HepG2 (cell line): ENCODE measurements around the gene EPN2. TPM values are rescaled to one million over a fixed set of nuclear protein-coding genes. Genes with fewer than 3 reads are reported as not detected.

Source experiments
- AKAP8 ChIP-seq: sonication (generic); formaldehyde crosslinking; IDR thresholded peaks from 2 replicates; pipeline ENCODE4 v1.5.1; 2020; ENCODE audit warnings: mild to moderate bottlenecking, missing genetic modification reagents
- ARID2 ChIP-seq: sonication (generic); formaldehyde crosslinking; IDR thresholded peaks from 2 replicates; pipeline ENCODE4 v1.8.1; 2022; ENCODE audit warnings: mild to moderate bottlenecking, missing genetic modification reagents, borderline replicate concordance
- FOSL1 ChIP-seq: sonication (generic); formaldehyde crosslinking; IDR thresholded peaks from 2 replicates; pipeline ENCODE4 v1.9.0; 2021; ENCODE audit warnings: missing genetic modification reagents, borderline replicate concordance
- IRF2 ChIP-seq: IDR thresholded peaks from 2 replicates; pipeline ENCODE4 v1.6.1; 2018; ENCODE audit warnings: missing genetic modification reagents, missing compliant biosample characterization
- MYC ChIP-seq: sonication (generic); formaldehyde crosslinking; IDR thresholded peaks from 2 replicates; pipeline ENCODE4 v1.9.0; 2021; ENCODE audit warnings: missing genetic modification reagents, borderline replicate concordance
- NPAS2 ChIP-seq: sonication (generic); formaldehyde crosslinking; IDR thresholded peaks from 2 replicates; pipeline ENCODE4 v1.8.0; 2022; ENCODE audit warnings: mild to moderate bottlenecking, missing genetic modification reagents, borderline replicate concordance
- POLR2AphosphoS2 ChIP-seq: IDR thresholded peaks from 2 replicates; pipeline ENCODE4 v1.6.1; 2011; ENCODE audit warnings: low read depth, low read length, improper control_type of control experiment
- RORA ChIP-seq: sonication (generic); formaldehyde crosslinking; IDR thresholded peaks from 2 replicates; pipeline ENCODE4 v1.5.0; 2020; ENCODE audit warnings: mild to moderate bottlenecking, missing genetic modification reagents, moderate library complexity
- RXRB ChIP-seq: IDR thresholded peaks from 2 replicates; pipeline ENCODE4 v1.6.1; 2016; ENCODE audit warnings: borderline replicate concordance, missing genetic modification reagents, missing compliant biosample characterization
- SATB2 ChIP-seq: sonication (generic); formaldehyde crosslinking; IDR thresholded peaks from 2 replicates; pipeline ENCODE4 v1.5.0; 2020; ENCODE audit warnings: missing genetic modification reagents
- SKI ChIP-seq: fragments of 450-650 bp; IDR thresholded peaks from one replicate; pipeline ENCODE4 v1.6.1; 2018; ENCODE audit warnings: mild to moderate bottlenecking; ENCODE audit not compliant: partially characterized antibody
- ZFP36L2 ChIP-seq: sonication (generic); formaldehyde crosslinking; IDR thresholded peaks from 2 replicates; pipeline ENCODE4 v1.4.0; 2020; ENCODE audit warnings: missing genetic modification reagents
- ZNF354B ChIP-seq: sonication (generic); formaldehyde crosslinking; IDR thresholded peaks from 2 replicates; pipeline ENCODE4 v1.8.0; 2022; ENCODE audit warnings: mild to moderate bottlenecking, missing genetic modification reagents
- ZNF460 ChIP-seq: sonication (generic); formaldehyde crosslinking; IDR thresholded peaks from 2 replicates; pipeline ENCODE4 v1.5.1; 2020; ENCODE audit warnings: missing genetic modification reagents, mild to moderate bottlenecking, borderline replicate concordance
- ZNF510 ChIP-seq: sonication (generic); formaldehyde crosslinking; IDR thresholded peaks from 2 replicates; pipeline ENCODE4 v1.4.0; 2020; ENCODE audit warnings: low read depth, mild to moderate bottlenecking, missing genetic modification reagents
- ZNF530 ChIP-seq: sonication (generic); formaldehyde crosslinking; IDR thresholded peaks from 2 replicates; pipeline ENCODE4 v1.5.0; 2020; ENCODE audit warnings: low read depth, mild to moderate bottlenecking, missing genetic modification reagents
- ZNF781 ChIP-seq: sonication (generic); formaldehyde crosslinking; IDR thresholded peaks from 2 replicates; pipeline ENCODE4 v1.5.1; 2020; ENCODE audit warnings: borderline replicate concordance, mild to moderate bottlenecking, missing genetic modification reagents; ENCODE audit errors: not compliant biosample characterization
- ZNF782 ChIP-seq: sonication (generic); formaldehyde crosslinking; IDR thresholded peaks from 2 replicates; pipeline ENCODE4 v1.4.0; 2020; ENCODE audit warnings: missing genetic modification reagents, mild to moderate bottlenecking, borderline replicate concordance
- polyA plus RNA-seq, 8 experiments: library from polyadenylated mRNA; depleted of rRNA in 3 of 8; stranded (reverse) in 7 of 8; unstranded in 1 of 8; fragments of >200 nt; fragmentation: Illumina TruSeq in 4 of 8; extraction: Trizol in 4 of 8; gene quantifications; 2 replicates each; pipeline versions ENCODE4 v1.2.1 to v1.2.3, GENCODE V29; 2011 to 2016; ENCODE audit warnings: low read depth in 4 of 8, missing spikeins in 1 of 8, mixed read lengths in 1 of 8; ENCODE audit not compliant: insufficient read depth in 1 of 8
- total RNA-seq, 5 experiments: library from RNA; depleted of rRNA; stranded (reverse); fragments of >200 nt; fragmentation: Illumina TruSeq; extraction: Trizol; gene quantifications; 2 replicates each; pipeline ENCODE4 v1.2.3, GENCODE V29; 2016; ENCODE audit warnings: low read depth in 1 of 5
- TF ChIP-seq, protein P1 (sequence below): sonication (generic); formaldehyde crosslinking; IDR thresholded peaks from 2 replicates; pipeline ENCODE4 v1.4.0; 2020; ENCODE audit warnings: missing genetic modification reagents
- TF ChIP-seq, protein P2 (sequence below): sonication (generic); formaldehyde crosslinking; IDR thresholded peaks from 2 replicates; pipeline ENCODE4 v1.5.1; 2020; ENCODE audit warnings: missing genetic modification reagents, mild to moderate bottlenecking, borderline replicate concordance
- TF ChIP-seq, protein P3 (sequence below): sonication (generic); formaldehyde crosslinking; IDR thresholded peaks from 2 replicates; pipeline ENCODE4 v1.4.0; 2020; ENCODE audit warnings: missing genetic modification reagents
- TF ChIP-seq, protein P4 (sequence below): sonication (generic); formaldehyde crosslinking; IDR thresholded peaks from 2 replicates; pipeline ENCODE4 v1.4.0; 2020; ENCODE audit warnings: missing genetic modification reagents

Gene EPN2
- total and polyA plus RNA-seq, 2 of the 13 experiments (the other 11 are each of a cell fraction or from before 2014, with no cell fraction given) = 7.8 to 19.2 TPM

DNA sequence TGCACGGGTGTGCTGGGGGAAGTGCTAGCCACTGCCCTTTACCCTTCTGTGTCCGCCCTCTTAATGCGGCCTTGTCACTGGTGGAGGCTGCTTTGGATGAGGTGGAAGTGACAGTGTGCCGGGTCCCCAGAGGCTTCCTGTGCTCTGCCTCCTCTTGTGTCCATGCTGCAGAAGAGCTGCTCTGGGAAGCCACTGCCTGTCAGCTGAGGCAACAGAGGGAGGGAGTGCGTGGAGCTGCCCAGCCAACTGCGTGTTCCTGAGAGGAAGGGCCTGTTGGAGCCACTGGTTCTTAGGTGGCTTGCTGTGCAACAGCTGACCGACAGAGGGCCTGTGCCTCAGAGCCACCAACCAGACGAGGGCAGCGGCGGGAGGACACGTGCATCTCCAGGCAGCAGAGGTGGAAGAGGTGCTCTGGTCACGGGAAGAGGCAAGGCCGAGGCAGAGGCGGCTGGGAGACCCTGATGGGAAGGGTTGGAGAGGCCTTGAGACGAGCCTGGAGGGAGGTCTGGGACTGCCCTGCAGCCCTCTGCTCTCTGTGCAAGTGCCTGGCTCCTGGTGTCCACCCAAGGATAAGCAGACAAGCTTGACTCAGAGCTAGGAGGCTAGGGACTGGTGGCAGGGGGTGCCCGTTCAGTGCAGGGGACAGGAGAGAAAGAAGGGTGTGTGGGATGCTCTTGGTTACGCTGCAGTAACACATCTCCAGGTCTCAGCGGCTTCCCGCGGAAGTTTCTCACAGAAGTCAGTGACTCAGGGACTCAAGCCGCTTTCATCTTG, 100.0 kb downstream of the EPN2 start (continued):
- 0 out of 2 replicates have a peak, but pooled peaks have one; percentile 9 for TF ChIP-seq RXRB (CRISPR knock-in tag)
- no peak for TF ChIP-seq ZNF510 (CRISPR knock-in tag)
- TF ChIP-seq AKAP8 (CRISPR knock-in tag) = peak; percentile 85
- TF ChIP-seq ZNF782 (CRISPR knock-in tag) = no peak
- no peak; the same call in 1 of the 2 replicates for TF ChIP-seq IRF2 (CRISPR knock-in tag)
- TF ChIP-seq, protein P1, sequence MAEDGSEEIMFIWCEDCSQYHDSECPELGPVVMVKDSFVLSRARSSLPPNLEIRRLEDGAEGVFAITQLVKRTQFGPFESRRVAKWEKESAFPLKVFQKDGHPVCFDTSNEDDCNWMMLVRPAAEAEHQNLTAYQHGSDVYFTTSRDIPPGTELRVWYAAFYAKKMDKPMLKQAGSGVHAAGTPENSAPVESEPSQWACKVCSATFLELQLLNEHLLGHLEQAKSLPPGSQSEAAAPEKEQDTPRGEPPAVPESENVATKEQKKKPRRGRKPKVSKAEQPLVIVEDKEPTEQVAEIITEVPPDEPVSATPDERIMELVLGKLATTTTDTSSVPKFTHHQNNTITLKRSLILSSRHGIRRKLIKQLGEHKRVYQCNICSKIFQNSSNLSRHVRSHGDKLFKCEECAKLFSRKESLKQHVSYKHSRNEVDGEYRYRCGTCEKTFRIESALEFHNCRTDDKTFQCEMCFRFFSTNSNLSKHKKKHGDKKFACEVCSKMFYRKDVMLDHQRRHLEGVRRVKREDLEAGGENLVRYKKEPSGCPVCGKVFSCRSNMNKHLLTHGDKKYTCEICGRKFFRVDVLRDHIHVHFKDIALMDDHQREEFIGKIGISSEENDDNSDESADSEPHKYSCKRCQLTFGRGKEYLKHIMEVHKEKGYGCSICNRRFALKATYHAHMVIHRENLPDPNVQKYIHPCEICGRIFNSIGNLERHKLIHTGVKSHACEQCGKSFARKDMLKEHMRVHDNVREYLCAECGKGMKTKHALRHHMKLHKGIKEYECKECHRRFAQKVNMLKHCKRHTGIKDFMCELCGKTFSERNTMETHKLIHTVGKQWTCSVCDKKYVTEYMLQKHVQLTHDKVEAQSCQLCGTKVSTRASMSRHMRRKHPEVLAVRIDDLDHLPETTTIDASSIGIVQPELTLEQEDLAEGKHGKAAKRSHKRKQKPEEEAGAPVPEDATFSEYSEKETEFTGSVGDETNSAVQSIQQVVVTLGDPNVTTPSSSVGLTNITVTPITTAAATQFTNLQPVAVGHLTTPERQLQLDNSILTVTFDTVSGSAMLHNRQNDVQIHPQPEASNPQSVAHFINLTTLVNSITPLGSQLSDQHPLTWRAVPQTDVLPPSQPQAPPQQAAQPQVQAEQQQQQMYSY (CRISPR knock-in tag) = no peak
- no peak for TF ChIP-seq ZNF354B (CRISPR knock-in tag)
- TF ChIP-seq ZFP36L2 (CRISPR knock-in tag) = no peak
- no peak for TF ChIP-seq ZNF460 (CRISPR knock-in tag)
- TF ChIP-seq, protein P2, sequence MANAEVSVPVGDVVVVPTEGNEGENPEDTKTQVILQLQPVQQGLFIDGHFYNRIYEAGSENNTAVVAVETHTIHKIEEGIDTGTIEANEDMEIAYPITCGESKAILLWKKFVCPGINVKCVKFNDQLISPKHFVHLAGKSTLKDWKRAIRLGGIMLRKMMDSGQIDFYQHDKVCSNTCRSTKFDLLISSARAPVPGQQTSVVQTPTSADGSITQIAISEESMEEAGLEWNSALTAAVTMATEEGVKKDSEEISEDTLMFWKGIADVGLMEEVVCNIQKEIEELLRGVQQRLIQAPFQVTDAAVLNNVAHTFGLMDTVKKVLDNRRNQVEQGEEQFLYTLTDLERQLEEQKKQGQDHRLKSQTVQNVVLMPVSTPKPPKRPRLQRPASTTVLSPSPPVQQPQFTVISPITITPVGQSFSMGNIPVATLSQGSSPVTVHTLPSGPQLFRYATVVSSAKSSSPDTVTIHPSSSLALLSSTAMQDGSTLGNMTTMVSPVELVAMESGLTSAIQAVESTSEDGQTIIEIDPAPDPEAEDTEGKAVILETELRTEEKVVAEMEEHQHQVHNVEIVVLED (CRISPR knock-in tag) = peak; percentile 59; the same call in 1 of the 2 replicates
- TF ChIP-seq ARID2 (CRISPR knock-in tag) = peak; percentile 89; the same call in 1 of the 2 replicates
- no peak for TF ChIP-seq POLR2AphosphoS2
- TF ChIP-seq, protein P3, sequence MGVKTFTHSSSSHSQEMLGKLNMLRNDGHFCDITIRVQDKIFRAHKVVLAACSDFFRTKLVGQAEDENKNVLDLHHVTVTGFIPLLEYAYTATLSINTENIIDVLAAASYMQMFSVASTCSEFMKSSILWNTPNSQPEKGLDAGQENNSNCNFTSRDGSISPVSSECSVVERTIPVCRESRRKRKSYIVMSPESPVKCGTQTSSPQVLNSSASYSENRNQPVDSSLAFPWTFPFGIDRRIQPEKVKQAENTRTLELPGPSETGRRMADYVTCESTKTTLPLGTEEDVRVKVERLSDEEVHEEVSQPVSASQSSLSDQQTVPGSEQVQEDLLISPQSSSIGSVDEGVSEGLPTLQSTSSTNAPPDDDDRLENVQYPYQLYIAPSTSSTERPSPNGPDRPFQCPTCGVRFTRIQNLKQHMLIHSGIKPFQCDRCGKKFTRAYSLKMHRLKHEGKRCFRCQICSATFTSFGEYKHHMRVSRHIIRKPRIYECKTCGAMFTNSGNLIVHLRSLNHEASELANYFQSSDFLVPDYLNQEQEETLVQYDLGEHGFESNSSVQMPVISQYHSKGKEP = no peak
- peak; percentile 96 for TF ChIP-seq MYC (CRISPR knock-in tag)
- no peak for TF ChIP-seq ZNF530 (CRISPR knock-in tag)
- no peak for TF ChIP-seq NPAS2 (CRISPR knock-in tag)
- TF ChIP-seq SATB2 = no peak
- TF ChIP-seq RORA = no peak
- peak; percentile 78 for TF ChIP-seq ZNF781 (CRISPR knock-in tag)
- TF ChIP-seq FOSL1 (CRISPR knock-in tag) = no peak
- TF ChIP-seq, protein P4, sequence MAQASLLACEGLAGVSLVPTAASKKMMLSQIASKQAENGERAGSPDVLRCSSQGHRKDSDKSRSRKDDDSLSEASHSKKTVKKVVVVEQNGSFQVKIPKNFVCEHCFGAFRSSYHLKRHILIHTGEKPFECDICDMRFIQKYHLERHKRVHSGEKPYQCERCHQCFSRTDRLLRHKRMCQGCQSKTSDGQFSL = no peak
- TF ChIP-seq SKI = peak; percentile 36
